T-helper 1 cell treated with Interleukin-12 subunit alpha and Interleukin-12 subunit beta and Interleukin-4 antibody, amounts not matched to agents 30 μg/mL and 1 μg/mL, for 36 hours (primary cell): Measurements from ENCODE around the gene CENATAC.
"Not testable (repeated sequence)": the region's sequence is repeated elsewhere in the genome, so short reads cannot be mapped to it uniquely, and the experiment has no call there.

Experiments used
- H3K27ac Mint-ChIP-seq: one replicate; pipeline ENCODE4 v1.8.0; 2021; ENCODE audit warnings: mild to moderate bottlenecking, mixed read lengths
- H3K27me3 Mint-ChIP-seq: one replicate; pipeline ENCODE4 v1.8.0; 2021; ENCODE audit warnings: low read depth, mixed read lengths
- H3K36me3 Mint-ChIP-seq: one replicate; pipeline ENCODE4 v1.8.0; 2021; ENCODE audit warnings: low read depth, mixed read lengths
- H3K4me1 Mint-ChIP-seq: one replicate; pipeline ENCODE4 v1.8.0; 2021; ENCODE audit warnings: low read depth, mixed read lengths
- H3K4me3 Mint-ChIP-seq: one replicate; pipeline ENCODE4 v1.8.0; 2021; ENCODE audit warnings: mild to moderate bottlenecking, moderate library complexity, mixed read lengths
- H3K9me3 Mint-ChIP-seq: one replicate; pipeline ENCODE4 v1.8.0; 2021; ENCODE audit warnings: mixed read lengths

Gene CENATAC

DNA sequence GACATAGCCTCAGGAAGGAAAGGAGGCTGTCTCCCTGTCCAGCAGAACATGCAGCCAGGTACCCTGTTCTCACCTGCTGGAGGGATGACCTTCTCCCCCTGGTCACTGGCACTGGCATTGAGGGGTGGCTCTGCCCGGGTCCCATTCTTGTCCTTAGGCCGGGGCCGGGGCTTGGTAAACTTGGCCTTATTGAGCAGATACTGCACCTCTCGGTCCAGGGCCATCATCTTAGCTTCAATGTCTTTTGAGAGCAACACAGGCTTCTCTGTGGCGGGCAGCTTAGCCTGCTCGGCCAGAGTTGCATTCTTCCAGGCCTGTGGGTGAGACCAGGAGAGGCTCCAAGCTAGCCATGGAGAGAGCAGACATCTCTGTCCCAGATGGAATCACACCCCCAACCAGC, 48.6 kb downstream of the CENATAC start:
- Mint-ChIP-seq H3K36me3 (peaks cover 53% of the 10 kb centered on the region), H3K27me3 (no peaks in the 10 kb centered on the region), H3K9me3 (no peaks in the 10 kb centered on the region), H3K27ac (no peak overlapping the region), H3K4me3 (no peak overlapping the region), H3K4me1 (peaks cover 10% of the 10 kb centered on the region)

DNA sequence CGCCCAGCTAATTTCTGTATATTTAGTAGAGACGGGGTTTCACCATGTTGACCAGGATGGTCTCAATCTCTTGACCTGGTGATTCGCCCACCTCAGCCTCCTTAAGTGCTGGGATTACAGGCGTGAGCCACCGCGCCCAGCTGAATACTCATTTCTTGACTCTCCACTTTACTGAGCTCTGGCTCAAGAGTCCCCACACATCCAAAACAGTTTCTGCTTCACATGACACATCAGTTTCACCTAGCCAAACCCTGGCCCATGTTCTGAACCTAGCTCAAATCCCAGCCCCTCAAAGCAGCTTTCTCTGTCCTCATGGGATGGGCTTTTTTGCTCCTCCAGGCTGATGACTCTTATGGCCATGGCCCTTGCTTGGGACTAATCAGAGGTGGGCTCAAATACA, 49.3 kb downstream of the CENATAC start:
- peaks cover 58% of the 10 kb centered on the region for H3K36me3 Mint-ChIP-seq
- H3K9me3 Mint-ChIP-seq = no peaks in the 10 kb centered on the region
- H3K27me3 Mint-ChIP-seq = no peaks in the 10 kb centered on the region
- H3K4me1 Mint-ChIP-seq = peaks cover 11% of the 10 kb centered on the region
- no peak overlapping the region for H3K27ac Mint-ChIP-seq
- H3K4me3 Mint-ChIP-seq = no peak overlapping the region

GRCh38 chr11:119048644-119049043, 50.7 kb downstream of the CENATAC start:
- no peak overlapping the region for H3K4me3 Mint-ChIP-seq
- peaks cover 16% of the 10 kb centered on the region for H3K4me1 Mint-ChIP-seq
- no peak overlapping the region for H3K27ac Mint-ChIP-seq
- no peaks in the 10 kb centered on the region for H3K9me3 Mint-ChIP-seq
- no peaks in the 10 kb centered on the region for H3K27me3 Mint-ChIP-seq
- peaks cover 69% of the 10 kb centered on the region for H3K36me3 Mint-ChIP-seq

GRCh38 chr11:119049081-119049480, 51.1 kb downstream of the CENATAC start:
- Mint-ChIP-seq H3K9me3 (no peaks in the 10 kb centered on the region), H3K27me3 (no peaks in the 10 kb centered on the region), H3K4me1 (peaks cover 16% of the 10 kb centered on the region), H3K36me3 (peaks cover 72% of the 10 kb centered on the region), H3K4me3 (no peak overlapping the region), H3K27ac (no peak overlapping the region)

GRCh38 chr11:119051440-119052162, 53.7 kb downstream of the CENATAC start:
- Mint-ChIP-seq H3K27ac (peak overlapping the region; percentile 28), H3K4me1 (peaks cover 31% of the 10 kb centered on the region), H3K9me3 (no peaks in the 10 kb centered on the region), H3K36me3 (peaks cover 68% of the 10 kb centered on the region), H3K27me3 (no peaks in the 10 kb centered on the region), H3K4me3 (no peak overlapping the region)

GRCh38 chr11:119052163-119052814, 54.4 kb downstream of the CENATAC start:
- Mint-ChIP-seq H3K36me3 (peaks cover 66% of the 10 kb centered on the region), H3K27me3 (no peaks in the 10 kb centered on the region), H3K4me1 (peaks cover 31% of the 10 kb centered on the region), H3K4me3 (no peak overlapping the region), H3K27ac (no peak overlapping the region), H3K9me3 (no peaks in the 10 kb centered on the region)

GRCh38 chr11:119054418-119054817, 56.5 kb downstream of the CENATAC start:
- Mint-ChIP-seq H3K9me3 (no peaks in the 10 kb centered on the region), H3K36me3 (peaks cover 52% of the 10 kb centered on the region), H3K27ac (no peak overlapping the region), H3K27me3 (no peaks in the 10 kb centered on the region), H3K4me1 (peaks cover 38% of the 10 kb centered on the region), H3K4me3 (peak overlapping the region; percentile 48)

DNA sequence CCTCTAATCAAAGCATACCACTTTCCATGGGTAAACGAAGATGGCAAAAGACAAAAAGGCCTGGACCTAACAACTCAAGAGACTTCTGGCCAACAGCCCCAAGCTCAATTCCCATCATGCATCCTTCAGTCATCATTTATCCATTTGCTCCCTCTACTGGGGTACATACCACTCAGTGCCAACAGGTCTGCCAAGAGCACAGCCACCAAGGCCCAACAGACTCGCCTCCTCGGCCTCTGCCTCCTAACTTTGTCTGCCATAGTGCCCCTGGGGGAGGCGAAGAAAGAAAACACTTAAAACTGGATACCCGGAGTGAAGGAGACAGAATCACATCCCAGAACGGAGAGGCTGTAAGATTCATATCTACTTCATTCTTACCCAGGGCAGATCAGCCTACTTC, 58.0 kb downstream of the CENATAC start:
- peak overlapping the region; percentile 81 for H3K27ac Mint-ChIP-seq
- H3K36me3 Mint-ChIP-seq = peaks cover 41% of the 10 kb centered on the region
- H3K4me3 Mint-ChIP-seq = peak overlapping the region; percentile 99
- H3K9me3 Mint-ChIP-seq = no peaks in the 10 kb centered on the region
- H3K4me1 Mint-ChIP-seq = peaks cover 34% of the 10 kb centered on the region
- H3K27me3 Mint-ChIP-seq = no peaks in the 10 kb centered on the region

- peaks cover 35% of the 10 kb centered on the region for H3K36me3 Mint-ChIP-seq
- no peaks in the 10 kb centered on the region for H3K27me3 Mint-ChIP-seq
- peak overlapping the region; percentile 99 for H3K4me3 Mint-ChIP-seq
- no peaks in the 10 kb centered on the region for H3K9me3 Mint-ChIP-seq
- H3K27ac Mint-ChIP-seq = peak overlapping the region; percentile 99
- H3K4me1 Mint-ChIP-seq = peaks cover 32% of the 10 kb centered on the region
Measured at GRCh38 chr11:119056421-119056999, 58.6 kb downstream of the CENATAC start.

DNA sequence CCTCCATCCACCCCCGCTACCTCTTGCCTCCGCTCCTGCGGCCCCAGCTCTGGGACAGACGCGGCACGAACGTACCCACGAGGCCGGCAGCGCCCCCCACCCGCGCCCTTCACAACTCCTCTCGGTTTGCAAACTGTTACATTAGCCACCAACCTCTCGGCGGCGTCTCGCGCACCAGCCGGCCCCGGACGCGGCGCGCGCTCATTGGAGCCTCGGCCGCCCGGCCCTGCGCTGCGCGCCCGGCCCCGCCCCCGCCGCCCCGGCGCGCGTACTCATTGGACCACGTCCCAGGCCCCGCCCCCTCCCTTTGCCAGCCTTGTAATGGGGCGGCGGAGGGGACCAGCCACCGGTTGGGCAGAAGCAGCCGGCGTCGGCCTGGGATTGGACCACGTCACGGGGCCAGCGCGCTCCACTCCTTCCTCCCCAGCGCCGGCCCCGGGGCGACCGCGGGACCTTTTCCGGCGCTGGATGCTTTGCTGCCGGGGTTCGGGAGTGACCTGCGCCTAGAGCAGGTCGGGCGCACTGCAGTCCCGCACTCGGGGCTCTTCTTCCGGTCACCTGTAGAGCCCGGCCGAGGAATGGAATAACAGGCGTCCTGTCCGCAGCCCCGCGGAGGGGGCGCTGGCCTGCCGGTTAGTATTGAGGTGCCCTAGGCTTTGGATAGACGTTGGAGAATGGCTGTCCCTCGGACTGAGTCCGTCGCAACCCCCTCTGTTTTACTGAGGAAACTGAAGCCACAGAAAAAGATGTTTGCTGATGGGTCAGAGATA, 59.2 kb downstream of the CENATAC start, which contains the start of gene HYOU1:
HYOU1 (minus strand) TSS at position 206 of the 770 bp plus-strand sequence. CDS start 1,045 bp downstream, outside the sequence.
- H3K4me3 Mint-ChIP-seq = peak within 1 kb of the TSS; percentile 99
- H3K4me1 Mint-ChIP-seq = peaks cover 29% of the 10 kb centered on the region
- H3K36me3 Mint-ChIP-seq = peaks cover 31% of the 10 kb centered on the region
- H3K9me3 Mint-ChIP-seq = no peaks in the 10 kb centered on the region
- H3K27me3 Mint-ChIP-seq = no peaks in the 10 kb centered on the region
- H3K27ac Mint-ChIP-seq = peak within 1 kb of the TSS; percentile 99

- Mint-ChIP-seq H3K4me1 (peaks cover 23% of the 10 kb centered on the region), H3K36me3 (peaks cover 17% of the 10 kb centered on the region)
- not testable (repeated sequence) for H3K9me3 Mint-ChIP-seq, H3K4me3 Mint-ChIP-seq, H3K27me3 Mint-ChIP-seq, H3K27ac Mint-ChIP-seq
Measured at GRCh38 chr11:119059128-119059527, 61.2 kb downstream of the CENATAC start.

GRCh38 chr11:119061256-119061655, 63.3 kb downstream of the CENATAC start:
- no peak overlapping the region for H3K4me3 Mint-ChIP-seq
- no peak overlapping the region for H3K27ac Mint-ChIP-seq
- no peaks in the 10 kb centered on the region for H3K27me3 Mint-ChIP-seq
- H3K9me3 Mint-ChIP-seq = no peaks in the 10 kb centered on the region
- peaks cover 20% of the 10 kb centered on the region for H3K4me1 Mint-ChIP-seq
- H3K36me3 Mint-ChIP-seq = peaks cover 5% of the 10 kb centered on the region

DNA sequence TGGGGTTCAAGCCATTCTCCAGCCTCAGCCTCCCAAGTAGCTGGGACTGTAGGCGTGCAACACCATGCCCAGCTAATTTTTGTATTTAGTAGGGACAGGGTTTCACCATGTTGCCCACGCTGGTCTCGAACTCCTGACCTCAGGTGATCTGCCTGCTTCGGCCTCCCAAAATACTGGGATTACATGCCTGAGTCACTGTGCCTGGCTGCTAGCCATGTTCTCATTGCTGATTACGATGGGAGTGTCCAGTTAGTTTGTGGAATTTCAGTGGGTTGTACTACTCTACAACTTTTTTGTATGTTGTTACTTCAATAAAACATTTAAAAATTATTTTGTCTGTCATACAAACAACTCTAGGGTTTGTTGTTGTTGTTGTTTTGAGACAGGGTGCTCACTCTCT, 64.8 kb downstream of the CENATAC start:
- no peak overlapping the region for H3K27ac Mint-ChIP-seq
- no peaks in the 10 kb centered on the region for H3K27me3 Mint-ChIP-seq
- H3K36me3 Mint-ChIP-seq = peaks cover 3% of the 10 kb centered on the region
- peaks cover 26% of the 10 kb centered on the region for H3K4me1 Mint-ChIP-seq
- no peaks in the 10 kb centered on the region for H3K9me3 Mint-ChIP-seq
- H3K4me3 Mint-ChIP-seq = no peak overlapping the region

DNA sequence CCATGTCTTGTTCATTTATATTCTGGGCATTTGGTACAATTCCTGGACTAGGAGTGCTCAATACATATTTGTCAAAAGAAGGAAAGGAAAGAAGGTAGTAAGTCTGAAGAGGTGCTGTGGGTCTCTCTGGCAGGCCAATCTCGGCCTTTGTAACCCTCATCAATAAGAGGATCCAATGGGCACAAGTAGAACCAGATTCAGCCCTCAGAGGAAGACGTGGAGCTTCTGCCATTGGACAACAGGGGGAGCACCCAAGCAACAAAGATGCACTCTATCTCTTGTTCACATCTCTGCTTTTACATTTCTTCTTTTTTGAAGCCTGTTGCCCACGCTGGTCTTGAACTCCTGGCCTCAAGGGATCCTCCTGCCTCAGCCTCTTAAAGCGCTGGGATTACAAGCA, 67.4 kb downstream of the CENATAC start:
- peak overlapping the region; percentile 55 for H3K27ac Mint-ChIP-seq
- peaks cover 8% of the 10 kb centered on the region for H3K36me3 Mint-ChIP-seq
- H3K9me3 Mint-ChIP-seq = no peaks in the 10 kb centered on the region
- H3K4me1 Mint-ChIP-seq = peaks cover 30% of the 10 kb centered on the region
- peak overlapping the region; percentile 37 for H3K4me3 Mint-ChIP-seq
- H3K27me3 Mint-ChIP-seq = no peaks in the 10 kb centered on the region
